ENCODE measurements around the gene ACTBL2.

DNA sequence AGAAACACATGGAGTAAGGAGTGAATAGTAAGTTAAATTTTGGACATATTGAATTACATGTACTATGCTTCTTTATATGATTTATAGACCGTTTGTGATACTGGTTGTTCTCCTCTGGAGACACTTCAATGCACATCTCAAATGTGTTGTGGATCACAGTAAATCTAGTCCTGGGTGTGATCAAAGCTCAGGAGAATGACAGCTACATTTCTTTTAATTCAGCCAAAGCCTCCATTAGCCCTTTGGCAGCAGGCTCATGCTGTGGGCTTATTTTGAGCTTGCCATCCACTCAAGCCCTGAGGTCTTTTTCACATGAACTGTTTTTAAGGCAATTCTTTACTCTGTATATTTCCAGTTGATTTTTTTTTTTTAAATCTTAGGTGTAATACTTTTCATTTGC, 34.6 kb upstream of the ACTBL2 start:
- TF ChIP-seq, protein P1, sequence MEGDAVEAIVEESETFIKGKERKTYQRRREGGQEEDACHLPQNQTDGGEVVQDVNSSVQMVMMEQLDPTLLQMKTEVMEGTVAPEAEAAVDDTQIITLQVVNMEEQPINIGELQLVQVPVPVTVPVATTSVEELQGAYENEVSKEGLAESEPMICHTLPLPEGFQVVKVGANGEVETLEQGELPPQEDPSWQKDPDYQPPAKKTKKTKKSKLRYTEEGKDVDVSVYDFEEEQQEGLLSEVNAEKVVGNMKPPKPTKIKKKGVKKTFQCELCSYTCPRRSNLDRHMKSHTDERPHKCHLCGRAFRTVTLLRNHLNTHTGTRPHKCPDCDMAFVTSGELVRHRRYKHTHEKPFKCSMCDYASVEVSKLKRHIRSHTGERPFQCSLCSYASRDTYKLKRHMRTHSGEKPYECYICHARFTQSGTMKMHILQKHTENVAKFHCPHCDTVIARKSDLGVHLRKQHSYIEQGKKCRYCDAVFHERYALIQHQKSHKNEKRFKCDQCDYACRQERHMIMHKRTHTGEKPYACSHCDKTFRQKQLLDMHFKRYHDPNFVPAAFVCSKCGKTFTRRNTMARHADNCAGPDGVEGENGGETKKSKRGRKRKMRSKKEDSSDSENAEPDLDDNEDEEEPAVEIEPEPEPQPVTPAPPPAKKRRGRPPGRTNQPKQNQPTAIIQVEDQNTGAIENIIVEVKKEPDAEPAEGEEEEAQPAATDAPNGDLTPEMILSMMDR (IDR thresholded peaks at IDR 0.05) = no peak
- TF ChIP-seq POLR2A (IDR thresholded peaks at IDR 0.05) = no peak
